K562 (cell line): Measurements from ENCODE around the gene SLC22A23. TPM values are rescaled to one million over a fixed set of nuclear protein-coding genes. Genes with fewer than 3 reads are reported as not detected.
A peak's percentile ranks its signal among the peaks of the same experiment; 100 is the strongest.

ENCODE experiments used
- CBX5 ChIP-seq: IDR thresholded peaks from 2 replicates; pipeline ENCODE4 v1.6.1; 2014; ENCODE audit warnings: low read depth, borderline replicate concordance
- CCAR2 ChIP-seq: fragments of 200-400 bp; formaldehyde crosslinking; IDR thresholded peaks from 2 replicates; pipeline ENCODE4 v1.6.1; 2017; ENCODE audit warnings: mild to moderate bottlenecking, low read depth, low read length
- DNMT1 ChIP-seq: fragments of 450-650 bp; IDR thresholded peaks from 2 replicates; pipeline ENCODE4 v1.6.1; 2016; ENCODE audit warnings: antibody characterized with exemption, mild to moderate bottlenecking
- FIP1L1 ChIP-seq: fragments of 200-400 bp; formaldehyde crosslinking; IDR thresholded peaks from 2 replicates; pipeline ENCODE4 v1.6.1; 2018; ENCODE audit warnings: mild to moderate bottlenecking, low read depth, low read length; ENCODE audit not compliant: poor library complexity, severe bottlenecking
- FOS ChIP-seq: IDR thresholded peaks from 3 replicates; pipeline ENCODE4 v1.6.1; 2011; ENCODE audit not compliant: insufficient read length; ENCODE audit errors: extremely low read depth
- FOXA3 ChIP-seq, 2 experiments: fragments of 450-650 bp in 1 of 2; sonication (generic) in 1 of 2; formaldehyde crosslinking; IDR thresholded peaks in 1 of 2; conservative IDR thresholded peaks in 1 of 2; 2 replicates each; pipeline versions ENCODE4 v1.4.0 to v1.8.0; 2020 to 2022; ENCODE audit warnings: mild to moderate bottlenecking in 2 of 2, missing genetic modification reagents in 1 of 2
- FOXJ3 ChIP-seq: sonication (generic); formaldehyde crosslinking; IDR thresholded peaks from 2 replicates; pipeline ENCODE4 v1.4.0; 2020; ENCODE audit warnings: mild to moderate bottlenecking, missing genetic modification reagents
- FOXK1 ChIP-seq: sonication (generic); formaldehyde crosslinking; IDR thresholded peaks from 2 replicates; pipeline ENCODE4 v1.8.0; 2022; ENCODE audit warnings: missing genetic modification reagents, mild to moderate bottlenecking, borderline replicate concordance
- HDAC6 ChIP-seq: IDR thresholded peaks from 2 replicates; pipeline ENCODE4 v1.6.1; 2012; ENCODE audit warnings: low read depth, mild to moderate bottlenecking, control low read depth, inconsistent platforms, low read length, moderate library complexity
- JUNB ChIP-seq: fragments of 450-650 bp; formaldehyde crosslinking; conservative IDR thresholded peaks from 2 replicates; pipeline ENCODE4 v1.4.0; 2020; ENCODE audit warnings: mild to moderate bottlenecking
- MYNN ChIP-seq, 2 experiments: sonication (generic); formaldehyde crosslinking in 1 of 2; IDR thresholded peaks; 2 replicates each; pipeline versions ENCODE4 v1.5.0 to v1.6.1; 2016 to 2020; ENCODE audit warnings: antibody characterized with exemption in 1 of 2, missing genetic modification reagents in 1 of 2
- NFXL1 ChIP-seq: fragments of 450-650 bp; formaldehyde crosslinking; IDR thresholded peaks from 2 replicates; pipeline ENCODE4 v1.4.0; 2021; ENCODE audit warnings: mild to moderate bottlenecking
- NONO ChIP-seq, 2 experiments: fragments of 200-400 bp in 1 of 2; fragments of 450-650 bp in 1 of 2; formaldehyde crosslinking in 1 of 2; IDR thresholded peaks; 2 replicates each; pipeline ENCODE4 v1.6.1; 2017; ENCODE audit warnings: low read depth in 2 of 2, mild to moderate bottlenecking in 2 of 2, moderate library complexity in 2 of 2, low read length in 1 of 2
- NR2C2 ChIP-seq, 2 experiments: fragments of 200-800 bp in 1 of 2; sonication (Bioruptor generic) in 1 of 2; sonication (generic) in 1 of 2; formaldehyde crosslinking in 1 of 2; IDR thresholded peaks; 2 replicates each; pipeline versions ENCODE4 v1.6.1 to v1.8.0; 2016 to 2022; ENCODE audit warnings: mild to moderate bottlenecking in 1 of 2, missing compliant biosample characterization in 1 of 2, missing genetic modification characterization in 1 of 2, missing genetic modification reagents in 1 of 2
- PCBP2 ChIP-seq: fragments of 200-400 bp; formaldehyde crosslinking; IDR thresholded peaks from 2 replicates; pipeline ENCODE4 v1.6.1; 2018; ENCODE audit warnings: low read length, low read depth, mild to moderate bottlenecking, moderate library complexity; ENCODE audit not compliant: poor library complexity, severe bottlenecking
- SP2 ChIP-seq: IDR thresholded peaks from 2 replicates; pipeline ENCODE4 v1.6.1; 2011; ENCODE audit warnings: mild to moderate bottlenecking, low read depth, low read length, moderate library complexity; ENCODE audit not compliant: poor library complexity, severe bottlenecking; ENCODE audit errors: extremely low read depth
- SRSF3 ChIP-seq: fragments of 200-400 bp; formaldehyde crosslinking; IDR thresholded peaks from 2 replicates; pipeline ENCODE4 v1.6.1; 2016; ENCODE audit warnings: mild to moderate bottlenecking, low read length, moderate library complexity; ENCODE audit not compliant: insufficient read depth
- ZNF583 ChIP-seq: fragments of 250-450 bp; sonication (Bioruptor Pico); IDR thresholded peaks from 2 replicates; pipeline ENCODE4 v1.4.0; 2020
- polyA plus RNA-seq, 8 experiments: library from polyadenylated mRNA; depleted of rRNA in 4 of 8; stranded (reverse) in 5 of 8; unstranded in 3 of 8; fragments of >200 nt; fragmentation: Nextera tagmentation in 2 of 8; fragmentation: Illumina TruSeq in 1 of 8; extraction: Ambion mirVana in 2 of 8; extraction: Trizol in 1 of 8; gene quantifications; 2 replicates each; pipeline versions ENCODE4 v1.2.1 to v1.2.3, GENCODE V29; 2011 to 2014; ENCODE audit warnings: inconsistent platforms in 1 of 8, missing spikeins in 1 of 8
- total RNA-seq, 7 experiments: library from RNA; depleted of rRNA in 6 of 7; stranded (reverse); fragments of >200 nt in 6 of 7; fragmentation: Illumina TruSeq in 2 of 7; extraction: Trizol in 2 of 7; gene quantifications; 2 replicates each; pipeline versions ENCODE4 v1.2.1 to v1.2.3, GENCODE V29; 2011 to 2021; ENCODE audit warnings: low replicate concordance in 1 of 7
- TF ChIP-seq, protein P1 (sequence below), 2 experiments: fragments of 450-650 bp; conservative IDR thresholded peaks; 2 replicates each; pipeline ENCODE4 v1.6.1; 2017; ENCODE audit warnings: mild to moderate bottlenecking in 2 of 2, moderate library complexity in 2 of 2
- TF ChIP-seq, protein P2 (sequence below): fragments of 250-450 bp; sonication (Bioruptor Pico); IDR thresholded peaks from 2 replicates; pipeline ENCODE4 v1.8.0; 2021; ENCODE audit warnings: borderline replicate concordance, mild to moderate bottlenecking, moderate library complexity; ENCODE audit not compliant: poor library complexity, severe bottlenecking
- TF ChIP-seq, protein P3 (sequence below): fragments of 250-450 bp; sonication (Bioruptor Pico); IDR thresholded peaks from 2 replicates; pipeline ENCODE4 v1.4.0; 2020; ENCODE audit warnings: mild to moderate bottlenecking, moderate library complexity
- TF ChIP-seq, protein P4 (sequence below): fragments of 450-650 bp; formaldehyde crosslinking; IDR thresholded peaks from 2 replicates; pipeline ENCODE4 v1.4.0; 2020; ENCODE audit warnings: mild to moderate bottlenecking, moderate library complexity

The SLC22A23 gene
- total and polyA plus RNA-seq, 9 of the 15 experiments (the other 6 are each of a cell fraction or from before 2014, with no cell fraction given): 0.30 to 8.7 (median 2.5) TPM

DNA sequence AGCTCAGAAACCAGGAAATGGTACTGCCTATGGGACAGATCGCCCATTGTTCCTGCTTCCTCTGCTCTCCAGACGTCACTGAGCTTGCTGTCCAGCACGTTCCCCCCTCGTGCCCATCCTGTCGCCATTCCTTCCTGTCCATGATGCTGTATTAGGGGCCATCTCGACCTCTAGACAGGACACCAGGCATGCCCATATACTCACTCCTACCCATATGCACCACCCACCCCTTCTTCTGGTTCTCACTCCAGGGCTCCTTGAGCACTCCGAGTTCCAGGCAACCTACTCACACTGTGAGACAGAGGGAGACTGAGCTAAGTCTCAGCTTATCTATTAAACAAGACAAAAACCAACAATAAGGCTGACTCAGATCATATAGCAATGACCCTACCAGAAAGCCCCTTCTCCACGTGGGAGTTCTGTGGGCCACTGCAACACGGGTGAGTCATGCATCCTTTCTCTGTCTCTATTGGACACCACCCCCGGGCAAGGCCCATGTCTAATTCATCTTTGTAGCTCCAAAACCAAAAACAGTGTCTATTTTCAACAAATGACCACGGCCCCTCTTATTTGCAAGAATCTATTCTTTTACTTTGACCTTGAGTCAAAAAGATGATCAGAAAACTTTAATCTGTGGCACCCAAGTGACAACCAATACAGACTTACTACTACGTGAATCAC is 132.4 kb downstream of the SLC22A23 start (continued):
- TF ChIP-seq SP2 (no peak), CCAR2 (no peak), FIP1L1 (no peak), NFXL1 (no peak), NONO (IDR thresholded peaks at IDR 0.05; ENCODE audit: low read depth in 2 of 2, low read length in 1 of 2) (no peak), FOS (peak; percentile 73), FOXK1 (CRISPR knock-in tag) (no peak), ZNF583 (CRISPR knock-in tag) (no peak), JUNB (peak; percentile 49; the same call in 1 of the 2 replicates), MYNN (IDR thresholded peaks at IDR 0.05) (no peak), MYNN (CRISPR knock-in tag; IDR thresholded peaks at IDR 0.05) (no peak), PCBP2 (no peak), SRSF3 (no peak), NR2C2 (CRISPR knock-in tag; IDR thresholded peaks at IDR 0.05) (no peak), NR2C2 (tag; IDR thresholded peaks at IDR 0.05) (no peak), DNMT1 (0 out of 2 replicates have a peak, but pooled peaks have one; percentile 22), CBX5 (no peak), FOXJ3 (CRISPR knock-in tag) (no peak), FOXA3 (CRISPR knock-in tag; conservative IDR thresholded peaks at IDR 0.05 in 1 of 2, IDR thresholded peaks at IDR 0.05 in 1 of 2) (no peak), HDAC6 (no peak)
- TF ChIP-seq, protein P1, sequence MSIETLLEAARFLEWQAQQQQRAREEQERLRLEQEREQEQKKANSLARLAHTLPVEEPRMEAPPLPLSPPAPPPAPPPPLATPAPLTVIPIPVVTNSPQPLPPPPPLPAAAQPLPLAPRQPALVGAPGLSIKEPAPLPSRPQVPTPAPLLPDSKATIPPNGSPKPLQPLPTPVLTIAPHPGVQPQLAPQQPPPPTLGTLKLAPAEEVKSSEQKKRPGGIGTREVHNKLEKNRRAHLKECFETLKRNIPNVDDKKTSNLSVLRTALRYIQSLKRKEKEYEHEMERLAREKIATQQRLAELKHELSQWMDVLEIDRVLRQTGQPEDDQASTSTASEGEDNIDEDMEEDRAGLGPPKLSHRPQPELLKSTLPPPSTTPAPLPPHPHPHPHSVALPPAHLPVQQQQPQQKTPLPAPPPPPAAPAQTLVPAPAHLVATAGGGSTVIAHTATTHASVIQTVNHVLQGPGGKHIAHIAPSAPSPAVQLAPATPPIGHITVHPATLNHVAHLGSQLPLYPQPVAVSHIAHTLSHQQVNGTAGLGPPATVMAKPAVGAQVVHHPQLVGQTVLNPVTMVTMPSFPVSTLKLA (conservative IDR thresholded peaks at IDR 0.05): peak; percentile 92 to 94
- TF ChIP-seq, protein P2, sequence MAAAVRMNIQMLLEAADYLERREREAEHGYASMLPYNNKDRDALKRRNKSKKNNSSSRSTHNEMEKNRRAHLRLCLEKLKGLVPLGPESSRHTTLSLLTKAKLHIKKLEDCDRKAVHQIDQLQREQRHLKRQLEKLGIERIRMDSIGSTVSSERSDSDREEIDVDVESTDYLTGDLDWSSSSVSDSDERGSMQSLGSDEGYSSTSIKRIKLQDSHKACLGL (CRISPR knock-in tag): no peak
- TF ChIP-seq, protein P3, sequence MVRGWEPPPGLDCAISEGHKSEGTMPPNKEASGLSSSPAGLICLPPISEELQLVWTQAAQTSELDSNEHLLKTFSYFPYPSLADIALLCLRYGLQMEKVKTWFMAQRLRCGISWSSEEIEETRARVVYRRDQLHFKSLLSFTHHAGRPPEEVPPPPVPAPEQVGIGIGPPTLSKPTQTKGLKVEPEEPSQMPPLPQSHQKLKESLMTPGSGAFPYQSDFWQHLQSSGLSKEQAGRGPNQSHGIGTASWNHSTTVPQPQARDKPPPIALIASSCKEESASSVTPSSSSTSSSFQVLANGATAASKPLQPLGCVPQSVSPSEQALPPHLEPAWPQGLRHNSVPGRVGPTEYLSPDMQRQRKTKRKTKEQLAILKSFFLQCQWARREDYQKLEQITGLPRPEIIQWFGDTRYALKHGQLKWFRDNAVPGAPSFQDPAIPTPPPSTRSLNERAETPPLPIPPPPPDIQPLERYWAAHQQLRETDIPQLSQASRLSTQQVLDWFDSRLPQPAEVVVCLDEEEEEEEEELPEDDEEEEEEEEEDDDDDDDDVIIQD (CRISPR knock-in tag): no peak
- TF ChIP-seq, protein P4, sequence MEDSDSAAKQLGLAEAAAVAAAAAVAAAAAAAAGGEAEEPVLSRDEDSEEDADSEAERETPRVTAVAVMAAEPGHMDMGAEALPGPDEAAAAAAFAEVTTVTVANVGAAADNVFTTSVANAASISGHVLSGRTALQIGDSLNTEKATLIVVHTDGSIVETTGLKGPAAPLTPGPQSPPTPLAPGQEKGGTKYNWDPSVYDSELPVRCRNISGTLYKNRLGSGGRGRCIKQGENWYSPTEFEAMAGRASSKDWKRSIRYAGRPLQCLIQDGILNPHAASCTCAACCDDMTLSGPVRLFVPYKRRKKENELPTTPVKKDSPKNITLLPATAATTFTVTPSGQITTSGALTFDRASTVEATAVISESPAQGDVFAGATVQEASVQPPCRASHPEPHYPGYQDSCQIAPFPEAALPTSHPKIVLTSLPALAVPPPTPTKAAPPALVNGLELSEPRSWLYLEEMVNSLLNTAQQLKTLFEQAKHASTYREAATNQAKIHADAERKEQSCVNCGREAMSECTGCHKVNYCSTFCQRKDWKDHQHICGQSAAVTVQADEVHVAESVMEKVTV (CRISPR knock-in tag): no peak
